Stimulated activated CD4-positive, alpha-beta T cell treated with anti-CD3 and anti-CD28 coated beads, Interleukin-12 subunit alpha, Interleukin-12 subunit beta, amount 100 ng/mL, for 48 hours (primary cell): ENCODE measurements around the gene BEST1.
"Not testable (repeated sequence)": the region's sequence is repeated elsewhere in the genome, so short reads cannot be mapped to it uniquely, and the experiment has no call there.

ENCODE experiments used
- DNase-seq, 3 donors: peaks; one replicate each; pipeline ENCODE4 v3.0.0-alpha.2; 2020; ENCODE audit warnings: low read depth in 2 of 3, low spot score in 1 of 3

The BEST1 gene

DNA sequence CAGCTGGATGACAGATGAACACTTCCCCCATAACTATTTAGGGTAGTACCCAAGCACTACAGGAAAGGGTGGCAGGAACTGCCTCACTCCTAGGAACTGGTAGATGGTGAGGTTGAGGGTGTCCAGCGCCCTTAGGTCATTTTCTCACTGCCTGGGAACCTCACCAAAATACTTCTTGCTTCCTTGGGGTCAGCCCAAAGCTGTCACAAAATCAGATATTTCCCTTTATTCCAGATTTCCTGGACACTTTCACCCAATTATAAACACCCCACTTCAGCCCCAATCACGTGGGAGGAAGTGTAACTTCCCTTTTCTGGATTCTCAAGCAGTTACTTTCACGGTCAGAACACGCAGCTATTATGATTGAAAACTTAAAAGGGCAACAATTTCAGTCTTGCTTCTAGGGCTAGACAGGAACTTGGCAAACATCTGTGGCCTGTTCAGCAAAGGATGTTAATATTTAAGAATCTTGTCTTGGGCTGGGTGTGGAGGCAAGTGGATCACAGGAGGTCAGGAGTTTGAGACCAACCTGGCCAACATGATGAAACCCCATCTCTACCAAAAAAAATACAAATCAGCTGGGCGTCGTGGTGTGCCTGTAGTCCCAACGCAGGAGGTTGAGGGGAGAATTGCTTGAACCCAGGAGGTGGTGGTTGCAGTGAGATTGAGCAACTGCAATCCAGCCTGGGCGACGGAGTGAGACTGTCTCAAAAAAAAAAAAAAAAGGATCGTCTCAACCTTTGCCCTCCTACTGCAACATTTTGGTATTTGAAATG lies 13.3 kb downstream of the BEST1 start:
- no peak for DNase-seq

DNA sequence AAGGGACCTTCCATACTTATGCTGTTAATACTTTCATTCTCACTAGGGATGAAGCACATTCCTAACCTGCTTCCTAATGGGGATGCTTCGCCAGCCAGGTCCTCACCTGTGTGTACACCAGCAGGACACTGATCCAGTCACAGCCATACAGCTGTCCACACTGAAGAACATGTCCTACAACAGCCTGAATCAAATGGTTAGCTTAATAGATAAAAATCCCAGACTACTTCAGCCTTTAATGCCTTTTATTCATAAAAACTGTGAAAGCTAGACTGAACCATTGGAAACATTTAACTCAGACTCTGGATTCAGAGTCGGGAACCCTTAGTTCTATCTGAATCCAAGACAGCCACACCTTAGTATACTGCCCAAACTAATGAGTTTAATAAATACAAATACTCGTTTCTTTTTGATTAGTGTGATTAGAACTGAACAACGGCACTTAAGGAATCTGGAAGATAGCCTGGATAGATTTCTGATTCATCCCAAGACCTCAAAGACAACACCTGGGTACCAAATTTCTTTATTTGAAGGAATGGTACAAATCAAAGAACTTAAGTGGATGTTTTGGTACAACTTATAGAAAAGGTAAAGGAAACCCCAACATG lies 14.0 kb downstream of the BEST1 start:
- no peak for DNase-seq

DNA sequence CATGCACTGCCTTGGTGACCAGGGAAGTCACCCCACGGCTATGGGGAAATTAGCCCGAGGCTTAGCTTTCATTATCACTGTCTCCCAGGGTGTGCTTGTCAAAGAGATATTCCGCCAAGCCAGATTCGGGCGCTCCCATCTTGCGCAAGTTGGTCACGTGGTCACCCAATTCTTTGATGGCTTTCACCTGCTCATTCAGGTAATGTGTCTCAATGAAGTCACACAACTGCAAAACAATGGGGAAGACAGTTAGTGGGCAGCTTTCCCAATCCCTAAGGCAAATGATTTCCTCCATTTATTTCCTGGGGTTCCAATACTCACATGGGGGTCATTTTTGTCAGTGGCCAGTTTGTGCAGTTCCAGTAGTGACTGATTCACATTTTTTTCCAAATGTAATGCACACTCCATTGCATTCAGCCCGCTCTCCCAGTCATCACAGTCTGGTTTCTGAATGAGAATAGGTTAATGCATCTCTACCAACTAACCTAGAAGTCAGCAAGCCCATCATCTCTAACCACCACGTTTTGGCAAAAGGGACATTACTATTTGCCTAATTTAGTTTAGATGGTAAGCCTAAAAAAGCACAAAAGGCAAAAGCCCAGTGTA lies 14.6 kb downstream of the BEST1 start:
- DNase-seq = not testable (repeated sequence)

DNA sequence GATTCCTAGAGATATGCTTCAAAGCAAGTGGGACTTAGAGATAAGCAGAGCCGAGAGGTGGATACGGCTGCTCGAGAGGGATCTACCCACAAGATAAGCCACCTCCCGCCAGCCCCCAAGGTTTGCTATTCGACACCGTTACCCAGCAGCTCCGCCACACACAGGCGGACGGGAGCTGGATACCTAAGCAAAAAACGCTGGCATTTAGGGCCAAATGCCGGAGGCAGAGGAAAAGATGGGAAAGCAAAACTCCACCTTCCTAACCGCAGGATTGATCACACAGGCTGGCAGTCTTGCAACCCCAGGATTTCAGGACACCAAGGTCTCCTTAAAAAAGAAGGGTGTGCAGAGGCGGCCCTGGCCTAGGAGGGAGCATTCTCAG lies 16.6 kb downstream of the BEST1 start:
- no peak for DNase-seq

DNA sequence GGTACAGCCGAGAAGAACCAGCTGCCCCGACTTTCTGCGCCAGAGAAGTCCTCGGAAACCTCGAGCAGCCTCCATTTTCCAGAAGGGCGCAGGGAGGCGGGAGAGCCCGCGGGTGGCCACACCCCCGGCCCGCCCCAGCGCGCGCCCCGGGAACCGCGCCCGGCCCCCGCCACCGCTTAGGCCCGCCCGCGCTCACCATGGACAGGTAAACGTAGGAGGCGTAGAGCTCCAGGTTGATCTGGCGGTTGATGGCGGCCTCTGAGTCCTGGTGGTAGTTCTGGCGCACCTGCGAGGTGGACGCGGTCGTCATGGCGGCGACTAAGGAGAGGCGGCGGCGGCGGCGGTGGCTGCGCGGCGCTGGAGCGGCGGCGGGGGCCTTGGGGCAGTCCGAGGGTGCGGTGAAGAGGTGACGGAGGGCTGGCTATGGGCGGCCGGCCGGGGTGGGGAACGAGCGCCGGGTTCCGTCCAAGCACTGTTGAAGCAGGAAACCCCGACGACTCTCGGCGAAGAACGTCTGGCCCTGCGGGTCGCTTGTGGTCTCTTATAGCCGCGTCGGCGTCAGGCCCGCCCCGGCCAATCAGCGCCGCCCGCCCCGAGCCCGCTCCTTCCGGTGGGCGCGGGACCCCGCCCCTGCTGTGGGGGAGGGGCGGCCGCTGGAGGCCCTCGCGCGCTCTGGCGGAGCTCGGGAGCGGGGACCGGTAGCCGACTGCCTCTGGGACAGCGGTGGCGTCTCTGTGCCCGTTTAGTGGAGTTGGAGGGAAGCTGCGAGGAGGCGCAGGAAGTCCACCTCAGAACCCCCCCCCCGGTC lies 17.2 kb downstream of the BEST1 start, which contains the start of gene FTH1:
FTH1 (minus strand) TSS at position 519 of the 808 bp plus-strand sequence; CDS start at position 310, 209 bp downstream.
- peak; percentile 74 to 84 (median 76) for DNase-seq

DNA sequence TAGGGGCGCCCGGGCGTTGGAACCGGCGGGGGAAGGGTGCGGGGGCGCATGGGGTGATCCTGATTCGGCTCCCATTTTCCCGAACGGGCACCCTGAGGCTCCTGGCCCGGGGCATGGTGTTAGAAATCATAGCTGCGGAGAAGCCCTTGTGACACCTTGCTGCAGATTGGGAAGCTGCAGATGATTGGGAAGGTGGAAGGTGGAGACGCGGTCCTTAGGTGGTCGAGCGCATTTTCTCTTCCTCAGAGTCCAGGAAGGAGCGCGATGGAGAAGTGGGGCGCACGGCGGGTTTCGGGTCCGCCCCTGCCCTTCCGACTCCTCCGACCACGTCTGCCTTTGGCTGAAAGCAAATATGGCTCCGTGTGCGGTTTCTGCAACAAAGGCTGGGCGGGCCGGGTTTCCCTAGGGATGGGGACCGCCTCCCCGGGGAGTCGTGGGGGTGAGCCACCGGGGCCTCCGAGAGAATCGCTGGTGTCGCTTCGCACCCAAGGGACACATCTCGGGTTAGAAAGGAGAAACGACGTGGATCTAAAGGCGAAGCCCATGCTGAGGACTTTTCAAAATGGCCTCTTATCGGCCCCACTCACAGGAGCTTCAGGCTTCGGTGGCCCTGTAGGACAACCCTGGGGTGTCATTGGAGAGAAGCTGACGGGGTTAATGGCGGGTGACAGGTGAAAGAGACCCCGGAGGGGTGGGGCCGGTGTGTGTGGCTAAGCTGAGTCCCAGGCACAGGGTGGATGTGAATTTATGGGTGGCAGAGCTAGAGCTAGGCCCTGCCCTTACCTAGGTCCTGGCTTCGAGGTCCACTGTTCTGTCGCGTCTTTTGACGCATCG lies 18.0 kb downstream of the BEST1 start:
- peak in 1 of 3 donors; percentile 41 for DNase-seq

DNA sequence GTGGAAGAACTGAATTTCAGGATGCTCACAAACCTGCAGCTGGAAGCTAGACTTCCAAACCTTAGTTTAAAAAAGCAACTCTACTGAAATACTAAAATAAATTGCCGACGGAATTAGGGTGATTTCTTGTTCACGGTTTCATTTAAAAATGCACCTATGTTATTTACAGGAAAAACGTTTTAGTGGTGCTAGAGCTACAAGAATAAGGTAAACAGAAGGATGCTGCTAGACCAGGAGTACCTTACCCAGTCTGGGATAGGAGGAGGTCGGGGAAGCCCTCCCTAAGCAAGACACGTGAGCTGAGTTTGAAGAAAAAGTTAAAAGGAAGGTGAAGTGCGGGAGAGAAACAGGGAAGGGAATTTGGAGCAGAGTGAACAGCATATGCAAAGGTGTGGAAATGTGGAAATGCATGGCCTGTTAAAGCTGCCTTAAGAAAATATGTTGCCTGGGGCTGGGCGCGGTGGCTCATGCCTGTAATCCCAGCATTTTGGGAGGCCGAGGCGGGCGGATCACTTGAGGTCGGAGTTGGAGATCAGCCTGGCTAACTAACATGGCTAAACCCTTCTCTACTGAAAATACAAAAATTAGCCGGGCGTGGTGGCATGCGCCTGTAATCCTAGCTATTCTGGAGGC lies 18.7 kb downstream of the BEST1 start:
- no peak for DNase-seq

DNA sequence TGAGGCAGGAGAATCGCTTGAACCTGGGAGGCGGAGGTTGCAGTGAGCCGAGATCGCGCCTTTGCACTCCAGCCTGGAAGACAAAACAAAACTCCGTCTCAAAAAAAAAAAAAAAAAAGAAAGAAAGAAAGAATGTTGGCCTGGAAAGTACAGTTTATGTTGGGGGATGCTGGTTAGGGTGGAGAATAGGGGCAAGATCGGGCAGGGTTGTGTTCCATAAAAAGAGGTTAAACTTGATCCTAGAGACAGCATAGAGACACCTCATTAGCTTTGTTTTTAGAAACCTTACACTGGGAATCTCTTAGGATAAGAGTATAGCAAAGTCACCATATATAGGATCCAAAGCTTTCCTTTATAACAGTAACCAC lies 19.2 kb downstream of the BEST1 start:
- no peak for DNase-seq

DNA sequence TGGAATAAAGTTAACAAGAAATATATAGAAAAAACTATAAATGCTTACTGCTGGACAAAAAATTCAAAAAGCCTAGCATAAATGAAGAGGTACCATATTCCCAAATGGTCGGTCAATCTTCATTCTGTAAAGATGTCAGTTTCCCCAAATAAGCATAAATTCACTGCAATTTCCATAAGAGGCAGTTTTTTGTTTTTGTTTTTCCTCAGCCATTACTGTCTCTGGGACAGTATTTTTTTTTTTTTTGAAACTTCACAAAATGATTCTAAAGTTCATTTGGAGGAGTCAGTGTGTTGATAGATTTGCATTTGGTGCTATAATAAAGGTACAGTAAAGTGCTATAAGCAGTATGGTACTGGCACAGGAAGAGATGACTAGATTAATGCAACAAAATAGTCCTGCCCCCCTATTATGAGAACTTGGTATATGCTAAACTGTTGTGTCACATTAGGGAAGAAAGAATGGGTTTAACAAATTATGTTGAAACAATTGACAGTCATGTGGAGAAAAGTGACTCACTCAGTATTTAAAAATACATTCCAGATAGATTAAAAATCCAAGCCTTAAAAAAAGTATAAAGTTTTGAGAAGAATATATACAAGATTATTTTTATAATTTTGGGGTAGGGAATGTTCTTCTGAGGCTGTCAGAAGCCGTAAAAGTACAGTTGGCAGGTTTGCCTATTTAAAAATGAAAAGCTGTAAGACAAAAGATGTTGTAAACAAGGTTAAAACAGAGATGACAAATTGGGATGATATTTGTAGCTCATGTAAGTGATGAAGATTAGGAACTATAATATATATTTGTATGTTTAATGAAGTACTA lies 19.9 kb downstream of the BEST1 start:
- DNase-seq = no peak

DNA sequence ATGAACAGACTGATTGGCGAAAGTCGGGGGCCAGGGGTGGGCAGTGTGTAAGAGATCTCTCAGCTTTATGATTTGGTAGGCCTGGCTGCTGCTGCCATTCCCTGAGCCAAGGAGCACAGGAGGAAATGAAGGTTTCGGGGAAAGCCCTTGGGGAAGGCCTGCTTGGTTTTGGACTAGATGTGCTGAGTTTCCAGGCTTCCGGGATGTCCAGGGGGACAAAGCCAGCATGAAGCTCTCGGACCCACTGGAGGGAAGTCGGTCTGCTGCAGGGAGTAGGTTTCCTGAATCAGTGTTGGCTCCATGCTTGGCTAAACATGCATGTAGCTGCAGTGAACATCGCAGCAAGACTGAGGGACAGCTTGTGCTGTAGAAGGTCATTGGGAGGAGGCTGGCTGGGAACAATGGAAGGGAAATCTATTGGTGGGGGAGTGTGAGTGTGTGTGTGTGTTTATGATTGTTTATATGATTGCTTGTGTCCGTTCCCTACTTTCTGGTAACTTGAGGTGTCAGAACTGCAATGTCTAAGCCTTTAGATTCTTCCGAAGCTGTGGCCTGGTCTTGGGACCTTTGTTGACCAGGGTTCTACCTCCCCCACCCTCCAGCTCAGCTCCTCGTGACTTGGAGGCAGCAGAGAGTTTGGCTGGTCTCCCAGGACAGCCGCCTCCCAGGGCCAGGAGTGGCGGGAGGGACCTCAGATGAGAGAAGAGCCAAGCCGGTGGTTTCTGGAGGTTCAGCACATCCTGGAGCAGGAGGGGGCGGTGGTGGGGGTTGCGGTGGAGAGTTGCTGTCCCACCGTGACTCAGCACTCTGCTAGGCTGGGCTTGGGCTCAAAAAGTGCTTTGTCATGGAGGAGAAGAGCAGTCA lies 21.3 kb downstream of the BEST1 start:
- peak in 2 of 3 donors; percentile 38 to 53 for DNase-seq

DNA sequence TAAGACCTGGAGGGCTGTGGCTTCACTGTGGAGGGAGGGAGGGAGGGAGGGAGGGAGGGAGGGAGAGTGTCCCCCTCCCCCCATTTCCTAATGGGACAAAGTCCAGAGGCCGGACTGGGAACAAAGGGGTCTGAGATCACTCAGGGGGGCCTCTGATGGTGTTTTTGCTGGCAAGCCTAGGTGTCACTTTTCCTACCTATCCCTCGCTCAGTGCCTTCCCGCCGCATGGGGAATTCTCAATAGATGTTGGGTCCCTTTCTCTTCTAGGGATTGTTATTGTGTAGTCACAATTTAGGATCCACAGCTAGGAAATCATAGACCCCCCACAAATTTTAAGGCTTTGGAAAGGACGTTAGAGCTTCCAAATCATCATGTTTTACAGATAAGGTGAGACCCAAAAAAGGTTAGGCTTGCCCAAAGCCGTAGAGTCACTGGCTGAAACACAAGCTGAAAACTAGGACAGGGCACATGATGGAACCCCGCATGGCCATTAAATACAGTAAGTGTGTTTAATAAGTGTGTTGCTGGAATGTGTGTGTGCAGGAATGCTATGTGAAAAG lies 22.0 kb downstream of the BEST1 start:
- no peak for DNase-seq

DNA sequence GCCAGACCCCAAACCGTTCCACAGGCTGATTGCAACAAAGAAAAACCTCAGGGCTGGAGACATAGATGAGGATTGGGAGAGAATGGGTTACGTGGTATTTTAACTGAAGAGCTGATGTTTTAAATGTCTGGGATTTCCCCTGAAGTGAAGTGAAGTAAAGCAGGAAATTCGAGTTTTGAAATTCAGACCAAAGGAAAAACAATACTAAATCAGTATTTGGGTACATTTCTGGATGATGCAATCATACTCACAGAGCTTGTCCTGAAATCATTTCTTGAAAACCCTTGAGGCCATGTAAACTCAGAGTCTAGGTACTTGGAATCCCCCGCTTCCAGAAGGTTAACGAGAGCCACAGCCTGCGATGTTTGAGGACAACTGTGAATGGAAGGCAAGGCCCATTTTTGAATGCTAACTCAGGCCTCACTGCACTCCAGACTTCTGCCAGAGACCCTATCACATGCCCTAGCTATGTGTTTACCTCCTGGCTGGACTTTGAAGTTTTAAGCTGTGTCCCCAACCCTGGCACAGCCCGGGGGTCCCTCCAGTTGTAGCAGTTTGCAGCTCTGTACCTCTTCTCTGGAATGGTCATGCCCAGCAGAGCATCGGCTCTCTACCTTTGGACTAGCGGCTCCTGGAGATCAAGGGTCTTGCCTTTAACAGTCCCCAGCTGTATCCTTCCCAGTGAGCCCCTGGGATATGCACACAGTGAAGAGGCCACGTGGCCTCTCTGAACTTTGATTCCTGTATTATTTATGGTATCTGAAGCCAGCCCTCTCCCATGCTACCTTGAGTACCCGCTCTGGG lies 22.7 kb downstream of the BEST1 start:
- DNase-seq = no peak

DNA sequence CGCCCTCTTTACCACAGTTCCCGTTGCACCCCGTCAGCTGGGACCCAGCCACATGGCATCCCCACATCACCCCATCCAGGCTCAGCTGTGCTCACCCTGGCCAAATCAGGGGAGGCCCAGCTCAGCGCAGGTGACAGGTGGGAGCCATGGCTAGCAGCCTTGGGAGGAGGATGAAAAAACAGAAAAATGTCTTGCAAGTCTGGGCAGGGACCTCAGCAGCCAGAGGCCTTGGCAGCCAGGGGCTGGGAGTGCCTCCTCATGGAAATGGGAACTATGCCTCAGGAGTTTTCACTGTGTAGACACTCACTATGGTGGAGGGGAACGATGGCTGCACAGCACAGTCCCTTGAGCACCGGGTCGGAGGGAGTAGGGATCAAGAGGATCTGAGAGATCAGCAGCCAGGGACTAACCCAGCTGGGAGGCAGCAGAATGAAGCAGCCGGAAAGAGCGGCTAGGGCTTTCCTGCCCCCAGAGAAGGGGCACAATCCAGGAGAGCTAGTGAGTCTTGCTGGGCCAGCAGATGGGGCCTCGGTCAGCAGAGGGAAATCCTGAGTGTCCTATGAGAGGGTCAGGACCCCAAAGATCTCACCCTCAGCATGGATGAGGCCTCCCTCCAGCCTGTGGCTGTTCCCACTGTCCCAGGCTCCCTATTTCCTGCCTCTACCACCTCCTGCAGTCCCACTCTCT lies 23.5 kb downstream of the BEST1 start:
- no peak for DNase-seq

DNA sequence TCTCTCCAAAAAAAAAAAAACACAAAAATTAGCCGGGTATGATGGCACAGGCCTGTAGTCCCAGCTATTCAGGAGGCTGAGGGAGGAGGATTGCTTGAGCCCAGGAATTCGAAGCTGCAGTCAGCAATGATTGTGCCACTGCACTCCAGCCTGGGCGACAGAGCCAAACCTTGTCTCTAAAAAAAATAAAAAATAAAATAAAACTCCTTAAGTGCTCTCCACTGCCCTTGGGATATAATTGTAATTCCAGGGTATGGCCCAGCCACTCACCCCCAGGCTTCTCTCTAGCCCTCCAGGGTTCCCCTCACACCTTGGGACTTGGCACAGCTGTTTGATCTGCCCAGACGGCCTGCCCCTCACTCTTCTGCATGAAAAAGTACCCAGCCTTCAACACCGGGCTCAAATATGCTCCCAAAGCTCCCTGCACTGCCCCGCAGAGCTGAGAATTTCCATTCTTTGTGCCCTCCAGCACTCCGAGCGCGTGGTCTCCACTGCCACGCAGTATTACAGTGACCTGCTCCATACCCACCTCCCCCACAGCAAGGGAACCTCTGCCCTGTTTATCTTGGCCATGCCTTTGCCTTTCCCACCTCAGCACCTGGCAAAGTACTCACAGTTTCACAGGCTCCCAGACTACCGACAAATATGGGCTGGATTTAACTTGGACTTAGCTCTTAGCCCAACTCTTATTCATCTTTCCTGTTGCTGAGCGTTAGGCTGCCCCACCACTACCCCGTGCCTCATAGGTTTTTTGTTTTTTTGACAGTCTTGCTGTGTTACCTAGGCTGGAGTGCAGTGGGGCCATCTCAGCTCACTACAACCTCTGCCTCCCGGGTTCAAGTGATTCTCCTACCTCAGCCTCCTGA lies 24.8 kb downstream of the BEST1 start:
- no peak for DNase-seq

DNA sequence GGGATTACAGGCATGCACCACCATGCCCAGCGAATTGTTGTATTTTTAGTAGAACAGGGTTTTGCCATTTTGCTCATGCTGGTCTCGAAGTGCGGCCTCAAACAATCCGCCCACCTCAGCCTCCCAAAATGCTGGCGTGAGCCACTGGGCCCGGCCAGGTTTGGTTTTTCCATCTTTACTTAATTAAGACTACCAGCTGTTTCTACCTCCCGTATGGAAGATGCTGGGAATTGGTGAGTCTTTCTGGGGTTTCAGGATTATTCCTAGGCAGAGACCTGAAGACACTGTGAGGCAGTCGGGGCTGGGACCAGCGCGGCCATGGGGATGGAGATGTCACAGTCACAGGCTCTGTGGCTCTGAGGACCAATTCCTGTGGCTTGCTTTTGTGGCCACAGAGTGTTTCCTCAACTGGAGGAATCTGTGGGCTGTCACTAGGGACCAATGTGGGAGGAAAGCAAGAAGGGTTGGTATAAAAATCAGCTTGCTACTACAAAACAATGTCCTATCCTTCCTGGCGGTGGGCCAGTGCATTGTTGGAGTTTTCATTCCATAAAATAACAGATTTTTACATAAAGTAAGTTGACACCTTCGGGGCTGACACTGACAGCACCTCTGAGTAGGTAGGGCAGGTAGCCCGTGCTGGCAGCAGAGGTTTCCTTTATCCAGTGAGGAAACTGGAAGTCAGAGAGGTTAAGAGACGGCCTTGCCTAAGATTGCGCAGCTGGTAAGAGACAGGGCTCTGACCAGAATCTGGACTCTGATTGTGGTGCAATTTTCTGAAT lies 25.7 kb downstream of the BEST1 start:
- no peak for DNase-seq
